GM12892 (cell line): ENCODE data around the gene SMG7.

Experiments used
- DNase-seq: peaks from one replicate; pipeline ENCODE4 v3.0.0; 2011; ENCODE audit not compliant: insufficient read length
- FAIRE-seq: peaks from 2 replicates; lab custom pipeline; 2011; peaks lifted over from hg19 to GRCh38; lab: Jason Lieb, UNC
- POLR2A ChIP-seq: IDR thresholded peaks from 2 replicates; pipeline ENCODE4 v1.6.1; 2011; ENCODE audit warnings: low read depth, low read length, control low read depth
- POLR2AphosphoS5 ChIP-seq: IDR thresholded peaks from 2 replicates; pipeline ENCODE4 v1.6.1; 2011; ENCODE audit warnings: low read depth, low read length, control low read depth
- TAF1 ChIP-seq: IDR thresholded peaks from 2 replicates; pipeline ENCODE4 v1.6.1; 2011; ENCODE audit warnings: low read depth, mild to moderate bottlenecking, control low read depth, low read length, borderline replicate concordance

The SMG7 gene

GRCh38 chr1:183470147-183470960 lies 1.9 kb upstream of the SMG7 start:
- DNase-seq: peak; percentile 35
- no peak for TF ChIP-seq TAF1
- no peak for TF ChIP-seq POLR2AphosphoS5
- no peak for TF ChIP-seq POLR2A
- FAIRE-seq: peak; percentile 83

GRCh38 chr1:183470961-183471742 lies 1.1 kb upstream of the SMG7 start:
- FAIRE-seq (peak; percentile 84), DNase-seq (peak; percentile 32)
- TF ChIP-seq POLR2A (peak; percentile 75), POLR2AphosphoS5 (peak; percentile 57), TAF1 (peak; percentile 38; the same call in 1 of the 2 replicates)

GRCh38 chr1:183471743-183472487 lies 384 bp upstream of the SMG7 start:
- TF ChIP-seq TAF1: peak; percentile 79
- no peak; the same call in 1 of the 2 replicates for TF ChIP-seq POLR2A
- 0 out of 2 replicates have a peak, but pooled peaks have one; percentile 31 for TF ChIP-seq POLR2AphosphoS5
- DNase-seq (peak; percentile 77), FAIRE-seq (peak; percentile 94)

DNA sequence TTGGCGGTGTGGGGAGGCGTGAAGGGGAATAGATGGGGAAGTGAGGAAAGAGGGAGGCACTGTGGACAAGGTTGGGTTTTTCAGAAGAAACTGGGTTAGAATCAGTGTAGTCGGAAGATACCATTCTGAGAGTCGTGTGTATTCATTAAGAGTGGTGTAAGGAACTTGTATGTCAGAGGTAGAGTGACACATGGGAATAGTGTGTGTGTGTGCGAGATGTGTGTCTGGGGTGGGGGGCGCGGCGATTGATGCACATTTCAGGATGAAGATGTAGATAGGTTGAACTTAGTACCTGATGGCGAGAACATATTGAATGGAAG lies 878 bp downstream of the SMG7 start:
- TF ChIP-seq POLR2AphosphoS5 (no peak), TAF1 (no peak), POLR2A (no peak)
- FAIRE-seq: peak; percentile 30
- no peak for DNase-seq

DNA sequence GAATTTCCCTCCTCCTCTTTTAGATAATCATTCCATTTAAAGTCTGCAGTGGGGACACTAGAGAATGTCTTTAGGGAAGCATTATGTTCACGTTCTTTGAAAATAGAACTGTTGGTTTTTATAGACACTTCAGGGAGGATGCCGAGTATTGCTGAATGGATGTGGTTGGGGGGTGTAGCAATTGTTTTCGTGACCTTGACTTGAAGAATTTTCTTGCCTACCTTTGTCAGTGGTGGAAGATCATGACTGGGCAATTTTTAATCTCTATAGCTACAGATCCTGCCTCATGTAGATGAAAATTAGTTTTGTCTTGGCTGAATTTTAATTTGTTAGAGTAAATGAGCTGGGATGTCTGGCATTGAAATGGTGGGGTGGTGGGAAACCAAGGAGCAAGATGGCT lies 3.8 kb downstream of the SMG7 start:
- DNase-seq: no peak
- no peak for FAIRE-seq
- TF ChIP-seq POLR2A (no peak), POLR2AphosphoS5 (no peak), TAF1 (no peak)

- FAIRE-seq (peak; percentile 67), DNase-seq (no peak)
- no peak for TF ChIP-seq POLR2AphosphoS5
- no peak for TF ChIP-seq TAF1
- no peak for TF ChIP-seq POLR2A
Observed at GRCh38 chr1:183477986-183478781, 5.9 kb downstream of the SMG7 start.

- peak; percentile 87 for FAIRE-seq
- TF ChIP-seq TAF1: no peak
- TF ChIP-seq POLR2AphosphoS5: no peak
- no peak for TF ChIP-seq POLR2A
- DNase-seq: no peak
Observed at GRCh38 chr1:183480971-183481441, 8.7 kb downstream of the SMG7 start.

- FAIRE-seq: no peak
- TF ChIP-seq POLR2AphosphoS5 (no peak), TAF1 (no peak), POLR2A (no peak)
- no peak for DNase-seq
Observed at GRCh38 chr1:183483224-183483623, 10.9 kb downstream of the SMG7 start.

- TF ChIP-seq POLR2AphosphoS5 (no peak), TAF1 (no peak), POLR2A (no peak)
- DNase-seq (no peak), FAIRE-seq (no peak)
Observed at GRCh38 chr1:183484254-183484653, 12.0 kb downstream of the SMG7 start.

GRCh38 chr1:183484851-183485250 lies 12.6 kb downstream of the SMG7 start:
- TF ChIP-seq POLR2AphosphoS5 (no peak), POLR2A (no peak), TAF1 (no peak)
- DNase-seq: no peak
- FAIRE-seq: no peak
